CD14-positive monocyte (primary cell): ENCODE results near the gene TAS2R42. TPM values are rescaled to one million over a fixed set of nuclear protein-coding genes. Genes with fewer than 3 reads are reported as not detected.

ENCODE experiments used
- DNase-seq, 3 donors: peaks; one replicate each; pipeline ENCODE4 v3.0.0-alpha.2; 2011 to 2022
- H2AFZ ChIP-seq: 2 replicates; pipeline ENCODE4 v1.6.0; 2012; ENCODE audit warnings: mild to moderate bottlenecking, low read depth, low read length, inconsistent platforms; ENCODE audit not compliant: insufficient read depth, poor library complexity, severe bottlenecking
- H3K27ac ChIP-seq, 2 donors: 1 replicate in 1 of 2; 2 replicates in 1 of 2; pipeline ENCODE4 v1.5.1; 2012 to 2013; ENCODE audit warnings: low read length in 2 of 2, control low read depth in 1 of 2, inconsistent platforms in 1 of 2, low read depth in 1 of 2, mild to moderate bottlenecking in 1 of 2
- H3K27me3 ChIP-seq, 2 donors: one replicate each; pipeline versions ENCODE4 v1.6.0 to v1.6.1; 2011 to 2013; ENCODE audit warnings: low read length in 2 of 2; ENCODE audit not compliant: control insufficient read depth in 2 of 2, insufficient read depth in 2 of 2
- H3K36me3 ChIP-seq, 2 donors: replicated peaks in 1 of 2; 1 replicate in 1 of 2; 2 replicates in 1 of 2; pipeline versions ENCODE4 v1.5.1 to v1.6.1; 2012 to 2013; ENCODE audit warnings: low read length in 2 of 2, control low read depth in 1 of 2, inconsistent platforms in 1 of 2, mild to moderate bottlenecking in 1 of 2; ENCODE audit not compliant: insufficient read depth in 2 of 2, control insufficient read depth in 1 of 2
- H3K4me1 ChIP-seq, 2 donors: 1 replicate in 1 of 2; 2 replicates in 1 of 2; pipeline versions ENCODE4 v1.5.1 to v1.6.1; 2012 to 2013; ENCODE audit warnings: low read length in 2 of 2, control low read depth in 1 of 2, inconsistent platforms in 1 of 2, mild to moderate bottlenecking in 1 of 2, moderate library complexity in 1 of 2; ENCODE audit not compliant: insufficient read depth in 2 of 2, control insufficient read depth in 1 of 2
- H3K4me2 ChIP-seq: replicated peaks from 2 replicates; pipeline ENCODE3; 2012; ENCODE audit warnings: low read length, moderate library complexity, mild to moderate bottlenecking; ENCODE audit not compliant: poor library complexity, severe bottlenecking; ENCODE audit errors: extremely low read depth
- H3K4me3 ChIP-seq, 3 experiments: fragments of 200-600 bp in 1 of 3; sonication (generic) in 1 of 3; replicated peaks in 1 of 3; 1 replicate in 2 of 3; 2 replicates in 1 of 3; pipeline ENCODE4 v1.5.1; 2011 to 2013; ENCODE audit warnings: low read length in 3 of 3, mild to moderate bottlenecking in 3 of 3, control low read depth in 2 of 3, low read depth in 2 of 3, inconsistent platforms in 1 of 3, moderate library complexity in 1 of 3
- H3K79me2 ChIP-seq: 2 replicates; pipeline ENCODE4 v1.6.0; 2012; ENCODE audit warnings: mild to moderate bottlenecking, control low read depth, inconsistent platforms, low read length, moderate library complexity; ENCODE audit not compliant: insufficient read depth
- H3K9ac ChIP-seq: 2 replicates; pipeline ENCODE4 v1.6.0; 2017; ENCODE audit warnings: low read length, mild to moderate bottlenecking; ENCODE audit not compliant: insufficient read depth, poor library complexity, severe bottlenecking
- H3K9me3 ChIP-seq, 2 donors: replicated peaks in 1 of 2; 1 replicate in 1 of 2; 2 replicates in 1 of 2; pipeline versions ENCODE4 v1.5.1 to v1.6.1; 2012 to 2013; ENCODE audit warnings: low read length in 2 of 2, control low read depth in 1 of 2; ENCODE audit not compliant: control insufficient read depth in 1 of 2, insufficient read depth in 1 of 2
- H4K20me1 ChIP-seq: 2 replicates; pipeline ENCODE4 v1.6.0; 2012; ENCODE audit warnings: mild to moderate bottlenecking, low read length, control low read depth, moderate library complexity; ENCODE audit not compliant: insufficient read depth
- H3K27ac Mint-ChIP-seq, 7 donors: one replicate each; pipeline ENCODE4 v1.8.0; 2020; ENCODE audit warnings: mild to moderate bottlenecking in 7 of 7, mixed read lengths in 7 of 7, moderate library complexity in 6 of 7, inconsistent platforms in 2 of 7
- H3K27me3 Mint-ChIP-seq, 3 donors: one replicate each; pipeline ENCODE4 v1.8.0; 2021 to 2022; ENCODE audit warnings: low read depth in 3 of 3, mild to moderate bottlenecking in 3 of 3, mixed read lengths in 3 of 3, moderate library complexity in 3 of 3, inconsistent platforms in 1 of 3
- H3K36me3 Mint-ChIP-seq, 2 donors: one replicate each; pipeline ENCODE4 v1.8.0; 2020; ENCODE audit warnings: mixed read lengths in 2 of 2, inconsistent platforms in 1 of 2, mild to moderate bottlenecking in 1 of 2
- H3K4me1 Mint-ChIP-seq: one replicate; pipeline ENCODE4 v1.8.0; 2020; ENCODE audit warnings: mild to moderate bottlenecking, mixed read lengths
- H3K4me3 Mint-ChIP-seq, 2 donors: one replicate each; pipeline ENCODE4 v1.8.0; 2020; ENCODE audit warnings: mild to moderate bottlenecking in 2 of 2, mixed read lengths in 2 of 2, moderate library complexity in 1 of 2
- H3K9me3 Mint-ChIP-seq, 7 donors: one replicate each; pipeline ENCODE4 v1.8.0; 2020 to 2022; ENCODE audit warnings: mixed read lengths in 7 of 7, mild to moderate bottlenecking in 6 of 7, moderate library complexity in 6 of 7, inconsistent platforms in 2 of 7
- WGBS: methylation state at CpG from one replicate; pipeline ENCODE4 v1.1.5; 2013; ENCODE audit warnings: missing lambda C conversion rate; ENCODE audit not compliant: insufficient coverage; 5-methylcytosine and 5-hydroxymethylcytosine counted together
- intact Hi-C, 2 donors: fragments of 100-400 bp; cut with micrococcal nuclease; formaldehyde crosslinking; loops; one replicate each; pipeline versions ENCODE4 v1.15.0 to v1.15.1; 2023
- polyA plus RNA-seq, 3 donors: library from polyadenylated mRNA; depleted of rRNA in 1 of 3; unstranded in 2 of 3; stranded (reverse) in 1 of 3; fragments of 300-500 nt in 2 of 3; fragments of >200 nt in 1 of 3; fragmentation: Illumina TruSeq in 2 of 3; gene quantifications; 1 replicate in 2 of 3; 2 replicates in 1 of 3; pipeline ENCODE4 v1.2.3, GENCODE V29; 2012 to 2021
- TF ChIP-seq, protein P1 (sequence below): fragments of 200-600 bp; IDR thresholded peaks from one replicate; pipeline ENCODE4 v1.8.0; 2022; ENCODE audit warnings: antibody characterized with exemption, mild to moderate bottlenecking

Gene TAS2R42
- polyA plus RNA-seq, 3 donors: not detected

DNA sequence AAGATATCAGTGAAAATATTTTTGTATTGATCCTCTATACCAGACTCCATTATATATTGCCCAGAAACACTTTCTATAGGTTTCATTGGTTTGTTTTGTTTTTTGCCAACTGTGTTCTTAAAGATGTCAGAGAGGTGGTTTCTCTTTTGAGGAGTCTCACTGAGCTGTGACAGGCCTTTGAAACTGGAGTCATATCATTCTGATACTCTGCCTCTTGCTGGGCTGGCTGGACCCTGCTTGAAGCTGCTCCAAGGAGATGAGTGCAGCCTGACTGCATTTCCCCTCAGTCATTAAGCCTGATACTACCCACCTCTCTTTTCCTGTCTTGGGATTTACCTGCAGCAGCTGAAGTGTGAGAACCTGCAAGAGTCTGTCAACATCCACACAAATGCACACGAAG is 35.9 kb downstream of the TAS2R42 start:
- H3K4me1 Mint-ChIP-seq: peaks cover 3% of the 10 kb centered on the region
- intact Hi-C loops: no loop called here
- Histone ChIP-seq H3K9me3 (peaks cover 9% of the 10 kb centered on the region in 2 donors), H3K36me3 (peaks cover 0 to 5% of the 10 kb centered on the region in 2 donors), H3K27me3 (no peaks in the 10 kb centered on the region), H3K79me2 (peaks cover 28% of the 10 kb centered on the region), H2AFZ (no peak overlapping the region), H3K4me1 (no peaks in the 10 kb centered on the region), H4K20me1 (no peaks in the 10 kb centered on the region), H3K4me3 (no peak overlapping the region), H3K27ac (no peak overlapping the region), H3K9ac (no peak overlapping the region), H3K4me2 (no peak overlapping the region)
- no peaks in the 10 kb centered on the region for H3K27me3 Mint-ChIP-seq
- no peak overlapping the region for H3K4me3 Mint-ChIP-seq
- TF ChIP-seq, protein P1, sequence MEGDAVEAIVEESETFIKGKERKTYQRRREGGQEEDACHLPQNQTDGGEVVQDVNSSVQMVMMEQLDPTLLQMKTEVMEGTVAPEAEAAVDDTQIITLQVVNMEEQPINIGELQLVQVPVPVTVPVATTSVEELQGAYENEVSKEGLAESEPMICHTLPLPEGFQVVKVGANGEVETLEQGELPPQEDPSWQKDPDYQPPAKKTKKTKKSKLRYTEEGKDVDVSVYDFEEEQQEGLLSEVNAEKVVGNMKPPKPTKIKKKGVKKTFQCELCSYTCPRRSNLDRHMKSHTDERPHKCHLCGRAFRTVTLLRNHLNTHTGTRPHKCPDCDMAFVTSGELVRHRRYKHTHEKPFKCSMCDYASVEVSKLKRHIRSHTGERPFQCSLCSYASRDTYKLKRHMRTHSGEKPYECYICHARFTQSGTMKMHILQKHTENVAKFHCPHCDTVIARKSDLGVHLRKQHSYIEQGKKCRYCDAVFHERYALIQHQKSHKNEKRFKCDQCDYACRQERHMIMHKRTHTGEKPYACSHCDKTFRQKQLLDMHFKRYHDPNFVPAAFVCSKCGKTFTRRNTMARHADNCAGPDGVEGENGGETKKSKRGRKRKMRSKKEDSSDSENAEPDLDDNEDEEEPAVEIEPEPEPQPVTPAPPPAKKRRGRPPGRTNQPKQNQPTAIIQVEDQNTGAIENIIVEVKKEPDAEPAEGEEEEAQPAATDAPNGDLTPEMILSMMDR: no peak
- DNase-seq: no peak
- 50% methylated on average over 1 of the region's 1 CpG for WGBS
- H3K27ac Mint-ChIP-seq: peak overlapping the region in 1 of 7 donors; percentile 55
- H3K36me3 Mint-ChIP-seq: peaks cover 11 to 17% of the 10 kb centered on the region in 2 donors
- H3K9me3 Mint-ChIP-seq: peaks cover 4 to 13% (median 10%) of the 10 kb centered on the region in 7 donors

DNA sequence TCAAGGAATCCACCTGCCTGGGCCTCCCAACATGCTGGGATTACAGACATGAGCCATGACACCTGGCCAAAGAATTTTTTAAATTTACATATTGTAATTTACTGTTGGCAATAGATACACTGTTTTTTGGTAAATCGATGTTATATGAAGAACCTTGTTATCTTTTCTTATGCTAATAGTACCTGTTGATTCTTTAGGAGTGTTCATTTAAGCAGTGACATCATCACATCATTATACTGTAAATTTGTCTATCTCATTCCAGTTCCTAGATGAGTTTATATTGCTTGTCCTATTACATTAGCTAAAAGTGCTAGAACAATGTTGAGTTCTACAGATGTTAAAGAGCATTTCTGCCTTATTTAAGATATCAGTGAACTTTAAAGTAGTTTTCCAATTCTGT is 39.3 kb downstream of the TAS2R42 start:
- H3K36me3 Mint-ChIP-seq: peaks cover 11 to 14% of the 10 kb centered on the region in 2 donors
- TF ChIP-seq, protein P1: no peak
- DNase-seq: no peak
- Histone ChIP-seq H3K4me3 (no peak overlapping the region), H3K36me3 (no peaks in the 10 kb centered on the region), H3K27ac (no peak overlapping the region), H3K9me3 (peaks cover 15 to 25% of the 10 kb centered on the region in 2 donors), H2AFZ (no peak overlapping the region), H3K4me1 (no peaks in the 10 kb centered on the region), H4K20me1 (no peaks in the 10 kb centered on the region), H3K27me3 (no peaks in the 10 kb centered on the region), H3K79me2 (peaks cover 14% of the 10 kb centered on the region), H3K4me2 (no peak overlapping the region), H3K9ac (no peak overlapping the region)
- no peaks in the 10 kb centered on the region for H3K27me3 Mint-ChIP-seq
- peaks cover 11 to 28% (median 19%) of the 10 kb centered on the region in 7 donors for H3K9me3 Mint-ChIP-seq
- WGBS: no CpG with 5 or more reads among the region's 1 CpG
- H3K27ac Mint-ChIP-seq: no peak overlapping the region
- no peak overlapping the region for H3K4me3 Mint-ChIP-seq
- H3K4me1 Mint-ChIP-seq: no peaks in the 10 kb centered on the region
- intact Hi-C loops: no loop called here
